GM06990 (cell line): ENCODE data around the gene APOE.

ENCODE experiments used
- DNase-seq: peaks from one replicate; pipeline ENCODE4 v3.0.0-alpha.2; 2011; ENCODE audit not compliant: insufficient read length; ENCODE audit errors: extremely low read depth
- H3K27me3 ChIP-seq: replicated peaks from 2 replicates; pipeline ENCODE4 v1.6.0; 2011; ENCODE audit warnings: low read length; ENCODE audit not compliant: control insufficient read depth, insufficient read depth
- H3K36me3 ChIP-seq: 2 replicates; pipeline ENCODE4 v1.5.1; 2011; ENCODE audit warnings: low read length; ENCODE audit not compliant: control insufficient read depth, insufficient read depth
- H3K4me3 ChIP-seq: replicated peaks from 2 replicates; pipeline ENCODE4 v1.5.1; 2011; ENCODE audit warnings: low read depth, mild to moderate bottlenecking, control low read depth, low read length
- CTCF ChIP-seq: IDR thresholded peaks from 2 replicates; pipeline ENCODE4 v1.5.1; 2011; ENCODE audit warnings: low read length, control low read depth, mild to moderate bottlenecking, inconsistent platforms; ENCODE audit not compliant: insufficient read depth, poor library complexity, severe bottlenecking

The APOE gene

DNA sequence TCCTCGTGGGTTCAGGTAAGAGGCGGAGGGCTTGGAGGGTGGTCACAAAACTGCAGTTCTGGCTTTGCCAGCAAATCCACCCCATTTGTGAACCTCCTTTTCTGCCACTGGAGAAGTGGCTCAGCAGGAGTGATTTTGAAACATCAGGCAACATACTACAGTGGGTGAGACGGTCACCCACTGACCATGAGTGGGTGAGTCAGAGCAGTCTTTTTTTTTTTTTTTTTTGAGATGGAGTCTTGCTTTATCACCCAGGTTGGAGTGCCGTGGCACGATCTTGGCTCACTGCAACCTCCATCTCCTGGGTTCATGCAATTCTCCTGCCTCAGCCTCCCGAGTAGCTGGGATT, 11.6 kb upstream of the APOE start:
- no peak overlapping the region for H3K4me3 ChIP-seq
- TF ChIP-seq CTCF, result no peak
- no peaks in the 10 kb centered on the region for H3K27me3 ChIP-seq
- DNase-seq, result no peak
- H3K36me3 ChIP-seq, result peaks cover 43% of the 10 kb centered on the region

- no peak for DNase-seq
- no peak for TF ChIP-seq CTCF
- no peak overlapping the region for H3K4me3 ChIP-seq
- peaks cover 45% of the 10 kb centered on the region for H3K36me3 ChIP-seq
- no peaks in the 10 kb centered on the region for H3K27me3 ChIP-seq
These were observed 10.7 kb upstream of the APOE start for GRCh38 chr19:44894946-44895345.

GRCh38 chr19:44897835-44898234, 7.8 kb upstream of the APOE start:
- DNase-seq, result no peak
- no peak for TF ChIP-seq CTCF
- Histone ChIP-seq H3K4me3 (no peak overlapping the region), H3K27me3 (no peaks in the 10 kb centered on the region), H3K36me3 (peaks cover 57% of the 10 kb centered on the region)

DNA sequence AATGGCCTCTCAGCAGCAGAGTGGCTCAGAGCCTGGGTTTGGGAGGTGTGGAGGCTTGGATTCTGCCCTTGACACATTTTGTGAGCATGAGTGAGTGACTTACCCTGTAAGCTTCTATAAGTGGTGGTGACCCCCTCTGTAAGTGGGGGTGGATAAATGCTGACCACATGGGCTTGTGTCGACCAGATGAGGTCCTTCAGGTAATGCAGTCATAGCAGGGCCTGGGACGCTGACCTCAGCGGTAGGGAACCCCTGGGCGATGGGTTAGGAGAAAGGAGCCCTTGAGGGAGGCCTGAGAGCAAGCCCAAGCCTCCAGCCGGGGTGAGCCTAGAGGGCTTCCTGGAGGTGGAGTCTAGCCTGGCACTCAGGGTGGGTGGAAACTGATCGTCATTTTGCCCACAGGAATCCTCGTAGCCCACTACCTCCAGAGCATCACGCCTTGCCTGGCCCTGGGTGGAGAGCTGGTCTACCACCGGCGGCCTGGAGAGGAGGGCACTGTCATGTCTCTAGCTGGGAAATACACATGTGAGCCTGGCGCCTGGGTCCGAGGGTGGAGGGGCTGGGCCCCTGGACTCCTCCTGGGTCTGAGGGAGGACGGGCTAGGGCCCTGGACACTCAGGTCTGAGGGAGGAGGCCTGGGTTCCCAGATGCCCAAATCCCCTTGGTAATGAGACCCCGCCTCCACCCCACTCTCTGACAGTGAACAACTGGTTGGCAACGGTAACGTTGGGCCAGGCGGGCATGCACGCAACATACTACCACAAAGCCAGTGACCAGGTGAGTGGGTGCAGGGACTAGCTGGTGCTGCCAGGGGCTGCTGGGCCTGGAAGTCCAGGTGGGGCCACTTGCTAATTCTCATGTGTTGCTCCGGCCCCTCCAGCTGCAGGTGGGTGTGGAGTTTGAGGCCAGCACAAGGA, 5.0 kb upstream of the APOE start:
- DNase-seq, result no peak
- Histone ChIP-seq H3K36me3 (peaks cover 44% of the 10 kb centered on the region), H3K4me3 (no peak overlapping the region), H3K27me3 (no peaks in the 10 kb centered on the region; the same call in 1 of the 2 replicates)
- no peak for TF ChIP-seq CTCF

- no peaks in the 10 kb centered on the region; the same call in 1 of the 2 replicates for H3K27me3 ChIP-seq
- peaks cover 25% of the 10 kb centered on the region for H3K36me3 ChIP-seq
- no peak overlapping the region for H3K4me3 ChIP-seq
- no peak for TF ChIP-seq CTCF
- no peak for DNase-seq
These were observed 2.4 kb upstream of the APOE start for GRCh38 chr19:44903216-44903601.
